A673 (cell line): ENCODE measurements around the gene PM20D1. TPM values are rescaled to one million over a fixed set of nuclear protein-coding genes. Genes with fewer than 3 reads are reported as not detected.

Source experiments
- BruUV-seq: library from RNA; stranded (reverse); fragments of 400-500 nt; replicated peaks from 2 replicates; lab custom pipeline; 2021; lab: Mats Ljungman, UMichigan
- CTCF ChIA-PET: fragments of 300-600 bp; sonication (Branson Sonifier 250); formaldehyde crosslinking; loops from one replicate; lab custom pipeline; 2022; ENCODE audit warnings: antibody characterized with exemption; lab: Charles Lee
- POLR2A ChIA-PET: fragments of 300-600 bp; sonication (Branson Sonifier 250); formaldehyde crosslinking; loops from one replicate; lab custom pipeline; 2022; ENCODE audit warnings: antibody characterized with exemption; ENCODE audit not compliant: low non-redundant PET; lab: Charles Lee
- DNase-seq: peaks from one replicate; pipeline ENCODE4 v3.0.0-alpha.2; 2015; ENCODE audit warnings: low spot score
- H3K27ac ChIP-seq: fragments of 200-600 bp; sonication (generic); 2 replicates; pipeline ENCODE4 v1.5.1; 2016; ENCODE audit warnings: mixed run types, low read depth, mild to moderate bottlenecking, mixed read lengths, antibody characterized with exemption, low read length; ENCODE audit not compliant: poor library complexity, severe bottlenecking
- H3K27me3 ChIP-seq: fragments of 200-600 bp; sonication (generic); replicated peaks from 2 replicates; pipeline ENCODE4 v1.6.1; 2017; ENCODE audit warnings: mixed run types, low read depth, mild to moderate bottlenecking, mixed read lengths, antibody characterized with exemption, low read length; ENCODE audit not compliant: insufficient read depth, poor library complexity
- H3K36me3 ChIP-seq: fragments of 200-600 bp; sonication (generic); 2 replicates; pipeline ENCODE4 v1.6.1; 2016; ENCODE audit warnings: mixed run types, mild to moderate bottlenecking, mixed read lengths, antibody characterized with exemption, low read length; ENCODE audit not compliant: insufficient read depth, poor library complexity, severe bottlenecking
- H3K4me1 ChIP-seq: fragments of 200-600 bp; sonication (generic); 2 replicates; pipeline ENCODE4 v1.6.1; 2017; ENCODE audit warnings: mixed run types, mild to moderate bottlenecking, mixed read lengths, antibody characterized with exemption, low read length; ENCODE audit not compliant: insufficient read depth, poor library complexity, severe bottlenecking
- H3K4me3 ChIP-seq: fragments of 200-600 bp; sonication (generic); 2 replicates; pipeline ENCODE4 v1.5.1; 2016; ENCODE audit warnings: low read depth, mixed run types, mild to moderate bottlenecking, mixed read lengths, low read length; ENCODE audit not compliant: poor library complexity, severe bottlenecking
- H3K9me3 ChIP-seq: fragments of 200-600 bp; sonication (generic); 2 replicates; pipeline ENCODE4 v1.6.1; 2016; ENCODE audit warnings: mixed run types, low read depth, mild to moderate bottlenecking, mixed read lengths, antibody characterized with exemption, low read length; ENCODE audit not compliant: poor library complexity, severe bottlenecking
- EZH2 ChIP-seq: fragments of 200-600 bp; sonication (generic); IDR thresholded peaks from 2 replicates; pipeline ENCODE4 v1.6.1; 2017; ENCODE audit warnings: borderline replicate concordance, low read depth, mild to moderate bottlenecking, mixed read lengths, antibody characterized with exemption, low read length; ENCODE audit not compliant: poor library complexity, severe bottlenecking
- intact Hi-C: fragments of 100-400 bp; cut with micrococcal nuclease; formaldehyde crosslinking; loops from one replicate; pipeline ENCODE4 v1.10.0; 2022; ENCODE audit not compliant: unreplicated experiment
- total RNA-seq: library from RNA; stranded (reverse); gene quantifications from 2 replicates; pipeline ENCODE4 v1.2.3, GENCODE V29; 2021
- TF ChIP-seq, protein P1 (sequence below): fragments of 300-800, 200-600 bp; sonication (generic); conservative IDR thresholded peaks from 2 replicates; pipeline ENCODE4 v1.5.1; 2017; ENCODE audit warnings: low read depth, mild to moderate bottlenecking, antibody characterized with exemption, low read length, moderate library complexity, mixed read lengths

PM20D1 gene
- total RNA-seq, 1 experiment from 2014 or later, result not detected

DNA sequence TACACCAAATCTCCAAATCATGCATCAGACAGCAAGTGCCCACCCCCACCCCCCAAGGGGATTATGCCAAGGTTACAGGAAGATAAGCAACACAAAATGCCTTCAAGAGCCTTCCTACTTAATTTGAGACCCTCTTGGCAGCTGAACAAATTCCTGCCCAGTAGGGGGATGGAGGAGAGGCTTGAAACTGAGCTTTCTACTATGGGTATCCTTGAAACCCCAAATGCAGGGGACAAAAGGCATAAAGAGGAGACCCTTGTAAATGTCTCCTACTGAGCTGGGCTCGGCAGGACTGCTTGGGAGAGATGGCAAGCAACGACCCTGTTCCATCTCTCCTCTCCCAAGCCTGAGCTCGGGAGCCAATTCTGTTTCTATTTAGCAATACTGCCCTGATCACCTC lies 40.5 kb downstream of the PM20D1 start:
- no peaks in the 10 kb centered on the region for H3K9me3 ChIP-seq
- peaks cover 20% of the 10 kb centered on the region for H3K4me1 ChIP-seq
- no peak overlapping the region for H3K27ac ChIP-seq
- peak; percentile 55 for DNase-seq
- BruUV-seq, result no TSS peak
- peaks cover 7% of the 10 kb centered on the region for H3K36me3 ChIP-seq
- no peak overlapping the region for H3K4me3 ChIP-seq
- POLR2A ChIA-PET, result no interaction called here
- TF ChIP-seq, protein P1, sequence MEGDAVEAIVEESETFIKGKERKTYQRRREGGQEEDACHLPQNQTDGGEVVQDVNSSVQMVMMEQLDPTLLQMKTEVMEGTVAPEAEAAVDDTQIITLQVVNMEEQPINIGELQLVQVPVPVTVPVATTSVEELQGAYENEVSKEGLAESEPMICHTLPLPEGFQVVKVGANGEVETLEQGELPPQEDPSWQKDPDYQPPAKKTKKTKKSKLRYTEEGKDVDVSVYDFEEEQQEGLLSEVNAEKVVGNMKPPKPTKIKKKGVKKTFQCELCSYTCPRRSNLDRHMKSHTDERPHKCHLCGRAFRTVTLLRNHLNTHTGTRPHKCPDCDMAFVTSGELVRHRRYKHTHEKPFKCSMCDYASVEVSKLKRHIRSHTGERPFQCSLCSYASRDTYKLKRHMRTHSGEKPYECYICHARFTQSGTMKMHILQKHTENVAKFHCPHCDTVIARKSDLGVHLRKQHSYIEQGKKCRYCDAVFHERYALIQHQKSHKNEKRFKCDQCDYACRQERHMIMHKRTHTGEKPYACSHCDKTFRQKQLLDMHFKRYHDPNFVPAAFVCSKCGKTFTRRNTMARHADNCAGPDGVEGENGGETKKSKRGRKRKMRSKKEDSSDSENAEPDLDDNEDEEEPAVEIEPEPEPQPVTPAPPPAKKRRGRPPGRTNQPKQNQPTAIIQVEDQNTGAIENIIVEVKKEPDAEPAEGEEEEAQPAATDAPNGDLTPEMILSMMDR, result no peak
- no peak for TF ChIP-seq EZH2
- CTCF ChIA-PET, result no interaction called here
- H3K27me3 ChIP-seq, result no peaks in the 10 kb centered on the region
- intact Hi-C loops, result no loop called here

DNA sequence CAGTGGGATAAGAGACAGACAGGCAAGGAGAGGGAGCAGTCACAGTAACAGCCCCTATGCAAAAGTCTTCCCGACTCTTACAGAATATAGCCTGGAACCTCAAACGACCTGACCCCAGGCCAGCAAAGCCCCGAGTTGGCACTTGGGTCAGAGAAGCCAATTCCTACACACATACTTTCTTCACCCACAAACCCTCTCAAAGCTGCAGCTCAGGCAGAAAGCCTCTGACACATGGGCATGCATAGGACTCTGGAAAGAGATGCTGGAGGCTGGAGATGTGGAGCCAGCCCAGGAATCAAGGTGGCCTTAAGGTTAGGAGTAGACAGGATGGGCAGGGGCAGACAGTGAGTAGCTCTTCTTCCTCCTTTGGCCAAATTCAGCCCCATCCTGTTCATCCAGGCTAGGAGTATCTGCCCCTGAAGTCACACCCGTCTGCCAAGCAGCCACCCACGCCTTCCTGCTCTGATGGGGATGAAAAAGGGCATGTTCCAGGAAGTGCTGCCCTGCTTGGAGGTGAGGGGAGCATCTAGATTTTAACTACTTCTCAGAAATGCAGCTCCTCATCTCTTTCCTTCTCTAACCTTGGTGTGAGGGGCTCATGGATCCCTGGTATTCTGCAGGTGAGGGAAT lies 44.7 kb downstream of the PM20D1 start:
- Histone ChIP-seq H3K9me3 (no peaks in the 10 kb centered on the region), H3K4me3 (no peak overlapping the region), H3K36me3 (peaks cover 7% of the 10 kb centered on the region), H3K27me3 (no peaks in the 10 kb centered on the region), H3K4me1 (peaks cover 13% of the 10 kb centered on the region), H3K27ac (no peak overlapping the region)
- ChIA-PET POLR2A (interaction anchor here (0.7 to 0.8 kb wide), 2 partner anchors 10 to 19 kb away, joined by 6 to 8 read pairs; no protein-coding TSS in a partner anchor), CTCF (no interaction called here)
- intact Hi-C loops, result no loop called here
- BruUV-seq, result no TSS peak
- peak; percentile 30 for DNase-seq
- TF ChIP-seq EZH2, result no peak
- TF ChIP-seq, protein P1, result no peak

DNA sequence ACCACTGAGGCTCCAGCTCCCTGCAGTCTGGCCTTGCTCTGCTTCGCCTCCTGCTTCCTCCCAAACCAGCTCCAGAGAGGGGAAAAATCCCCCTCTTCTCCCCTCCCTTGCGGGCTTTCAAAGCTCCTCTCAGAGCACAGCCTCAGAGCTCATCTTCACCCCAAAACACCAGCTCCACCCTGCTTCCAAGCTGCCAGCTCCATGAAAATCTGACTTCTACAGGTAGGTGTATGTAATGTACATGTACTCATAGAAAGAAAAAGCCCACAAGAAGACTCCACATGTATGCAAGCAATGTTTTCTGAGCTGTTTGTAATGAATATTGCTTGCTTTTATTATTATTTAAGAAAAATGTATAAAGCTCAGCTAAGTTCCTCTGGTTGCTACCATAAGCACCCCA lies 45.3 kb downstream of the PM20D1 start:
- Histone ChIP-seq H3K27me3 (no peaks in the 10 kb centered on the region), H3K9me3 (no peaks in the 10 kb centered on the region), H3K36me3 (peaks cover under 1% of the 10 kb centered on the region), H3K27ac (no peak overlapping the region), H3K4me3 (no peak overlapping the region), H3K4me1 (peaks cover 7% of the 10 kb centered on the region)
- CTCF ChIA-PET, result no interaction called here
- no peak for DNase-seq
- intact Hi-C loops, result no loop called here
- TF ChIP-seq EZH2, result no peak
- TF ChIP-seq, protein P1, result no peak
- no TSS peak for BruUV-seq
- POLR2A ChIA-PET, result interaction anchor here (0.7 kb wide), 1 partner anchor 10 kb away, joined by 8 read pairs; no protein-coding TSS in a partner anchor
